ENCODE data around the gene AKAP14.
"Not testable (repeated sequence)": the region's sequence is repeated elsewhere in the genome, so short reads cannot be mapped to it uniquely, and the experiment has no call there.

Gene AKAP14

GRCh38 chrX:119878740-119879139 is 17.0 kb upstream of the AKAP14 start:
- H3K4me3 ChIP-seq (replicated peaks; ENCODE audit: low read depth, low read length): no peak overlapping the region
- DNase-seq (ENCODE audit: extremely low read depth, low read depth): no peak
- no peak for TF ChIP-seq CTCF (IDR thresholded peaks at IDR 0.05; ENCODE audit: low read depth, low read length, missing control alignments)

GRCh38 chrX:119880076-119880475 is 15.6 kb upstream of the AKAP14 start:
- no peak for TF ChIP-seq CTCF (IDR thresholded peaks at IDR 0.05; ENCODE audit: low read depth, low read length, missing control alignments)
- DNase-seq (ENCODE audit: extremely low read depth, low read depth): no peak
- no peak overlapping the region for H3K4me3 ChIP-seq (replicated peaks; ENCODE audit: low read depth, low read length)

- TF ChIP-seq CTCF (IDR thresholded peaks at IDR 0.05; ENCODE audit: low read depth, low read length, missing control alignments): peak; percentile 66
- no peak overlapping the region for H3K4me3 ChIP-seq (replicated peaks; ENCODE audit: low read depth, low read length)
- DNase-seq (ENCODE audit: extremely low read depth, low read depth): peak; percentile 30
Measured at GRCh38 chrX:119880552-119881437, 14.9 kb upstream of the AKAP14 start.

- no peak for DNase-seq (ENCODE audit: extremely low read depth, low read depth)
- no peak for TF ChIP-seq CTCF (IDR thresholded peaks at IDR 0.05; ENCODE audit: low read depth, low read length, missing control alignments)
- no peak overlapping the region for H3K4me3 ChIP-seq (replicated peaks; ENCODE audit: low read depth, low read length)
Measured at GRCh38 chrX:119885554-119886428, 9.9 kb upstream of the AKAP14 start.

- TF ChIP-seq CTCF (IDR thresholded peaks at IDR 0.05; ENCODE audit: low read depth, low read length, missing control alignments): peak; percentile 66
- H3K4me3 ChIP-seq (replicated peaks; ENCODE audit: low read depth, low read length): peak overlapping the region; percentile 28
- DNase-seq (ENCODE audit: extremely low read depth, low read depth): no peak
Measured at GRCh38 chrX:119887721-119888425, 7.8 kb upstream of the AKAP14 start.

- DNase-seq (ENCODE audit: extremely low read depth, low read depth); H3K4me3 ChIP-seq (replicated peaks; ENCODE audit: low read depth, low read length): not testable (repeated sequence)
Measured at GRCh38 chrX:119890626-119891025, 5.1 kb upstream of the AKAP14 start.

- DNase-seq (ENCODE audit: extremely low read depth, low read depth); H3K4me3 ChIP-seq (replicated peaks; ENCODE audit: low read depth, low read length): not testable (repeated sequence)
Measured at GRCh38 chrX:119891961-119892692, 3.6 kb upstream of the AKAP14 start.
